ENCODE measurements around the gene C9orf50.
"Not testable (repeated sequence)": the region's sequence is repeated elsewhere in the genome, so short reads cannot be mapped to it uniquely, and the experiment has no call there.

The C9orf50 gene

DNA sequence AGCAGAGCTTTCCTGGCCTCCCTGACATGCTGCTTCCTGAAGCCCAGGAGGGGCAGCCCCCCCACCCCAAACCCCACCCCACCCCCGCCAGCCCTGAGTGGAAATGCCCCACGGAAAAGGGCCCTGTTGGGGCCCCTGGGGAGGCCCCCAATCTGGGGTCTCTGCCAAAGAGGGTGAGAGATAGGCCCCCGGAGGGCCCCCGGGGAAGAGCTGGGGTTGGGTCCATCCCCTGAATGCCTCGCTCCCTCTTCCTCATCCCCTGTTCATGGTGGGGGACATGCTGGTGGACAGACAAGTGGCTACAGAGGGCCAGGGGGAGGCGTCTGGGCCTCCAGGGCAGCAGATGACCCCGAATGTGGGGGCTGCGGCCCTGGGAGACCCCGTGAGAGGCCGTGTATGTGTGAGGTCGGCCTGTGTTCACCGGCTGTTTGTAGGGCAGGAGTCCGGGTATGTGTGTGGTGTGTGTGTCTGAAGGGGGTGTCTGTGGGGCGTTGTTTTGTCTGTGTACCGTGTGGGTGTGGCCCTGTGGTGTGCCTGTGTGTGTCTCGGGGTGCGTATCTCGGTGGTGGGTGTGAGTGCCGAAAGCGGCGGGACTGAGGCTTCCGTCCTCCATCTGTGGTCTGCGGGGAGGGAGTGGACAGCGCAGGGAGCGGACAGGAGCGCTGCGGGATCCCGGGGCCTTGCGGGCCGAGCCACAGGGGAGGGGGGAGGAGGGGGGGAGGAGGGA is 11.3 kb downstream of the C9orf50 start:
- DNase-seq, result no peak

DNA sequence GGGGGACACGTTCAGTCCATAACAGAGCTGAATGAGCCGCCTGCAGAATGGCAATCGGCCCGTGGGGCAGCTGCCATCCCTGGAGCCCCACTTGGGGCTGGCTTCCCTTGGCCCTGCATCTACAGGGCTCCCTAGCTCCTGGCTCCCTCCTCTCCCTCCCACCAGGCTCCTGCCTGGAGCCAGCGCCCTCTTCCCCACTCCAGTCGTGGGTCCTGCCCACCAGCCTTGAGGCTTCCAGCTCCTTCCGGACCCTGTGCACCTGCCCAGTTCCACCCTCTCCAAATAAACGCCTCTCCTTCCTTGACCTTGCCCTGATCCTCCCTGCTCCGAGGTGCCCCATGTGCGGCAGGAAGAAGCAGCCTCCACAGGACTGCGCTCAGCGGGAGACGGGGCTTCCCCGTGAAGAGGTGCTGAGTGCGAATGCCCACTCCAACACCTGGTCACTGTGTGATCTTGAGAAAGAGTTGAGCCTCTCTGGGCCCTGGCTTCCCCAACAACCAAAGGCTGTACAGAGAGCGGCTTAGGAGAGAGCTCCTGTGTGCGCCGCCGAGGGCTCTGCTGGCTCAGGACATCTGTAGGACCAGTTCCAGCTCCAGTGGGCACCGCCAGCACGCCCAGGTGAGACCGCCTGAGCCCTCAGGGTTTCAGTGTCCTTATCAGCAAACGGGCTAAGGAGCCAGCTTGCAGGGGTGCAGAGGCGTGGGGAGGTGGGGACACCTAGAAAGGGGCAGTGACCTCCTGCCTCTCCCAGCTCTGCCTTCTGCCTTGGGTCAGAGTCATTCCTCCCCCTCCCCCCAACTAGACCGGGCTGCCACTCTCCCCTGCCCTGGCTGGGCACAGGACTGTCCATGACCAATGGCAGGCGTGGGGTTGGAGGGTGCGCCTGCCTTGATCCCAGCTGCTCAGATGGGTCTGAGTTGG is 12.1 kb downstream of the C9orf50 start:
- DNase-seq, result no peak

DNA sequence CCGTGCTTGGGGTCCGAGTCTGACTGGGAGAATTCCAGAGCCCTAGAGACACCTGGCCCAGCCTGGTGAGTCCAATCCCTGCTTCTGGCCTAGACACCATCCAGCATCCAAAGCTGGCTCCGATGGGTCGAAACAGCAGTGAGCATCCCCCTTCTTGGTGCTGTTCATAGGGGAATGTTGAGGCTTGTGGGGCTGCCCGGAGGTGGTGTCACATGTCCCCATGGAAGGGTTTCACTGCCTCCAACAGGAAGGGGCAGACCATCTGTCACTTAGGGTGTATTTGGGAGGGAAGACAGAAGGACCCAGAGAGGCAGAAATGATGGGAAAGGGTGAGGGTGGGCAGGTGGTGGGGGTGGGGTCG is 13.9 kb downstream of the C9orf50 start:
- no peak for DNase-seq

DNA sequence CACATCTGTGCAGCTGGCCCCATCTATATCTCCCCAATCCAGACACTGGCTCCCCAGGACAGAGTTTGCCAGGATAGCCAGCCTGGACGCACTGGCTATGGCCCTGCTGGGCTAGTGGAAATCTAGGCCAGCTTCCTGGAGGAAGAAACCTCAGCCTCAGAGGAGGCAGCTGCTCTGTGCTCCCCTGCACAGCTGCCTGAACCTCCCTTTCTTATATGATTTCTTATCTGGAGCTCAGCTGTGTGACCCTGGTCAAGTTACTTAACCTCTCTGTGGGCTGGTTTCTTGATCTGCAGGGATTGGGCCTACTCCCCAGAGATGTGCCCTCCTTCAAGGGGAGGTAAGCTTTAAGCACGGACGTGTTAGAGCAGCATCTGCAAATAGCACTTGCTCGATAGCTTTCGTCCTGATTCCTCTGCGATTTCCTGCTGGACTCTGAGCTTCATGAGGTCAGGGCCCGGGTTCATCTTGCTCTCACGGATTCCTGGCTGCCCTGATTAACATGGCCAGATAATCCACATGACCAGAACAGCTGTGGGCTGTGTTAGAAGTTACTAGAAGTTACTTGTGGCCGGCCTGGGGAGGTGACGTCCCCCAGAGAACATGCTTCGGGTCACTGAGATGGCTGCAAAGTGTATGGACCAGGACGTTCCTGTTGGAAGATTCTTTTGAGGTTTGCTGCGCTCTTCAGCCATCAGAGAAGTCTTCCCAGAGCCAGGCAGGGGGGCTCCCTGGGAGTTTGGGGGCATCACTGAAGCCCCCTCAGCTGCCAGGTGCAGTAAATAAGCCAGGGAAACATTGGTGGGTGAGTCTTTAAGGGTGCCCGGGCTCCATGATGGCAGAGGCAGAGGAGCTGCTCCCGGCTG is 14.5 kb downstream of the C9orf50 start:
- no peak for DNase-seq

DNA sequence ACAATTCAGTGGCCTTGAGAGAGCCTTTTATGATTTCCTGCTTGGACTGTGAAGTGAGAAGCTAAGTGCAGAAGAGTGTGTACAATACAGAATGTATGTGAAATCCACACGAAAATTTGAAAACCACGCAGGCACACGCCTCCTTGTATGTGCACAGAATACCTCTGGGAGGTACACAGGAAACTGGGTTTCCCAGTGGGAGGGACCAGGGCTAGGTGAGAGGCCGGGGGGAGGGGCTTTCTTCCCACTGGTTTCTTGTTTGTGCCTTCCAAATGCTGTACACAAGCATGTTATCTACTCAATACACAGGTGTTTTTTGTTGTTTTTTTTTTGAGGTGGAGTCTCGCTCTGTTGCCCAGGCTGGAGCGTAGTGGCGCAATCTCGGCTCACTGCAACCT is 16.1 kb downstream of the C9orf50 start:
- DNase-seq, result no peak

DNA sequence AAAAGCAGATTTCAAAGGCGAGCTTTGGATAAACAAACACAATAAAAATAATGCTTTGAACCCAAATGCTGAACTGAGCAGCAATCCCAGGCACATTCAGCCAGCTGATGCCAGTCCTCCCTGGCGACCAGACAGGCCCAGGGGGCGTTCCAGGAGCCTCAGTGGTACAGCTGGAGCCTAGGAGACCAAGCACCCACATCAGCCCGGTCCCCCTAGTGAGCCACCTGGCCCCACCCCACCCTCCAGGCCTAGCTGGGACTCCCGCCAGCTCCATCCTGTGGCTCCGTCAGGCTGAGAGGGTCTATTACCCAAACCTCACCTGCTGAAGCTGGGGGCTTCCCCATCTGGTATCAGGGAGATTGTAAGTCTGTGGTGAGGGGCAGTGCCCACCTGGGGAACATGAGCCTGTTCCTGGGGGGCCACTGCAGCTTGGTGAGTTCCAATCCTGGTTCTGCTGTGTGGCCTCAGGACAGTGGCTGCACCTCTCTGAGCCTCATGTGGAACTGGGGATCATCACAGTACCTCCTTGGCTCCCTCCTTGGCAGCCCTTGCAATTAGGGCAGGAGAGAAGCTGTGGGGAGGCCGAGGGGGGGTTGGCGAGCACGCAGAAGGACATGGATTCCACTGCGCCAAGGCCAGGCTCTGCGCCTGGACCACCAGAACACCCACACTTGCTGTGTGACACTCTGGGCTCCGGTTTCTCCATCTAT is 16.7 kb downstream of the C9orf50 start:
- DNase-seq, result no peak

DNA sequence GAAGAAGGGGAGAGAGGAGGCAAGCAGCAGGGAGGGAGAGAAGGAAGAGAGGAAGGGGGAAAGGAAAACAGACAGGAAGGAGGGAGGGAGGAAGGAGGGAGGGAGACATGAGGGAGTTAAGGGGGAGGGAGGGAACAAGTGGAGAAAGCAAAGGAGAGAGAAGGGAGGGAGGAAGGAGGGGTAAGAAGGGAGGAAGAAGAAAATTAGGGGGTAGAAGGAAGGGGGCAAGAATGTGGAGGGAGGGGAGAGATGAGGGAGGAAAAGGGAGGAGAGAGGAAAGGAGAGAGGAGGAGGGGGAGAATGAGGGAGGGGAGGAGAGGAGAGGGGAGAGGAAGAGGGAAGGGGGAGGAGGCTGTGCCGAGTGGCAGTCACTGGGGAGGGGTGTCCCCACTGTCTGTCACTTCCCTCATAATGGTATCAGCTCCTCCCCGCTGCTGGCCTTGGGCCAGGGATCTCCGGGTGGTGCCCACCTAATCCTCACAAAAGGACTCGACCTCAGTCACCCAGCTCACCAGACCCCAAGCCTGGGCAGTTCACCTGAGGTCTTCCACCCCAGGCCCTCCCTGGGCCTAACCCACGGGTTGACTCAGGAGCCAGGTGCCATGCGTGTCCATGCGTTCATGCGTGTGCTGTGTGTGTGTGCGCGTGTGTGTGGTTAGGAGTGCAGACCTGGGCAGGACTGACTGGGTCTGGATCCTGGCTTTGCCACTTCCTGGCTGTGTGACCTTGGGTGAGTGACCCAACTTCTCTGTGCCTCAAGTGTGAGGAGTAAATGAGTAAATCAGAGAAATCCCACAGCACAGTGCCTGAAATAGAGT is 18.1 kb downstream of the C9orf50 start:
- no peak for DNase-seq

DNA sequence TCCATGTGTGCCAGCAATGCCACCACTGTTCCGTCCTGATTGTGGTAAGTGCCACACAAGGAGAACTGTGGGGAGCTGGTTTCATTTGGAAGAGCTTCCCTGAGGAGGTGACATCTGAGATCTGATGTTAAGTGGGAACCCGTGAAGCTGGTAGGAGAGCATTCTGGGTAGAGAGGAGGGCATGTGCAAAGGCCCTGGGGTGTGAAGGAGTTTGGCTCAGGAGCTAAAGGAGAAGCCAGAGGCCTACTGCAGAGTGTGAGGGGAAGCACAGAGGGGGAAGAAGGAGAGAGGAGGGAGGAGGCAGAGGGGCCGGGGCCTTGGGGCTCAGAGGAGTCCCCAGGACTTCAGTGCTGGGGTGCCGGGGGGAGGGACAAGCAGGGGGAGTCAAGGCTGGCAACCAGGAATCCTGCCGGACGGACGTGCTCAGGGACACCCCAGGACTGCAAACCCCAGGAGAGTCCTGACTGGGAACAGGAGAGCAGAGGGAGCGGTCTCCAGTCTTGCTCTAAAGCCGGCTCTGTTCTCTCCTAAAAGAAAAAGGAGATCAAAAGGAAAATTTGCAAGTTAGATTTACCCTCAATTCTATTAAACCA is 19.7 kb downstream of the C9orf50 start:
- no peak for DNase-seq

DNA sequence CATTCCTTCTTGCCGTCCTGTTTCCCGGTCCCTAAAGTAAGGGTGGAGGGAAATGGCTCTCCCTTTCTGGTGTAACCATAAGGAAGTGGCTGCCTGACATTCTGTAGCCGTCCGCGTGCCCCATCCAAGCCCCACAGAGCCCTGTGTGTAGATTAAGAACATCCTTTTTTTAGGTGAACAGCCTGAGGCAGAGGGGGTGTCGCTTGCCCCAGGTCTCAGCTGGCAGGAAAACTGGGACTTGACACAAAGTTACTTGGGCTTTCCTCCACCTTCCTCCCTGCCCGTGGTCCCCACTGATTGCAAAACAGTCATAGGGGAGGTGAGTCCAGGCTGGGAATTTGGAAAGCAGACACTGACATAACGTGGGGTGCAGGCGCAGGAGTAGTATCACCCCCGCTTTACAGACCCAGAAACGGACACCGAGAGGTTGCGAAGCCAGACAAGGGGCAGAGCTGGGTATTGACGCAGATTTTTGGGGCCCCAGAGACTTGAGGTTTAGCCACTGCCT is 22.8 kb downstream of the C9orf50 start:
- no peak for DNase-seq

DNA sequence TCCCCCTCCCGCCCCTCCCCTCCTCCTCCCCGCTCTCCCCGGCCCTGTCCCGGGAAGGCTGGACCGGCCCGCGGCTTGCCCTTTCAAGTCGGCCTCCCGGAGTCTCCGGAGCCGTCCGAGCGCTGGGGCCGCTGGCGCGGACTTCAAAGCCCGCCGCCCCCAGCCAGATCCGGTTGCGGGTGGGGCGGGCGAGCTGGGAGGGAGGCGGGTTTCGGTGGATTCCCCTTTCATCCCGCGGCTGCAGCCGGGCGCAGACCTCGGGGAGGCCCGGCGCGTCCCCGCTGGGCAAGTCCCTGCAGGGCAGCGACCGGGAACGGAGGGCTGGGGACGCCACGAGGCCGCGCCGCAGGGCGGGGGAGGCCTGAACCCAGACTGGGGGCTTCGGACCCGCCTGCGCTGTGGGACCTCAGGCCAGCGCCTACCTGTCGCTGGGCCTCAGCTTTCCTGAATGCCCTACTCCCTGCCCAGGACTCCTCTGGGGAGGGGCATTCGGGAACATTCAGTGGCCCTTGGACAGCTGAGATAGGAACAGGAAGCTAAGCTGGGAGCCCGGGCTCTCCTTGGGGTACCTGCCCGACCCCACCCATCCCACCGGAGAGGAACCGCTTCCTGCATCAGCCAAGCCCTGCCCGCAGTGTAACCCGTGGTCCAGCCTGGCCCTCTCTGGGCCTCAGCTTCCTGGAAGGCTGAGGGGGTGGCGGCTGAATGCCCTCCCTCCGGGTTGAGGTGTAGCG is 23.4 kb downstream of the C9orf50 start:
- no peak for DNase-seq

DNA sequence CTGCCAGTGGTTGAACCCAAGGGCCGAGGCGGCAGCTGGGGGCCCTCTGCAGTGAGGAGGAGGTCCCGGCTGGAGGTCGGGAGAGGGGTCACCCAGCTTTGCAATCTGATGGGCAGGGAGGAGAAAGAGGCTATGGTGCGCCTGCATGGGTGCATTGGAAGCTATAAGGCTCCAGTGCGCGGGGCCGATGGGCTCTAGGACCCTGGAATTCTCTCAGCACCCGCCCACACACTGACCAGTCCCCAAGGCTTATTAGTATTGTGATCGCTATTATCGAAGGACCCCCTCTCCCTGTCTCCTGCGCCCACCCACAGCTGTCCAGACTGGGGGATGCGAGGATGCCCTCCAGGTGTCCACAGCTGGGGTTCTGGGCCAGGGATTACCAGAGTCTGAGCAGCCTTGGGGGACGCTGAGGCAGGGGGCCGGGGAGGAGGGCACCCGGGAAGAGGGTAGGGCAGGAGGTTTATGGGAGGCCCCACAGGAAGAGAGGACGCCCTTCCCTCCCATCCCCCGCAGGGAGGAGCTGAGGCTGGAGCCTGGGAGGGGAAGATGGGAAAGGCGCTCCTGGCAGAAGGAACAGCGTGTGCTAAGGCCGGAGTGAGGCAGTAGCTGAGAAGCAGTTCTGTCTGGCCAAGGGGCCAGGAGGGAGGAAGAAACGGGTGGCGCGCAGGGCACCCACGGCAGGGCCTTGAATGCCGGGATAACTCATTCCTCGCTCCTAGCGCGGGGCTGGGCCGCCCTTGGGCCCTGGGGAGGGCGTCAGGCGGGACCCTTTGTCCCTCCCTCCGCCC is 24.2 kb downstream of the C9orf50 start:
- no peak for DNase-seq

DNA sequence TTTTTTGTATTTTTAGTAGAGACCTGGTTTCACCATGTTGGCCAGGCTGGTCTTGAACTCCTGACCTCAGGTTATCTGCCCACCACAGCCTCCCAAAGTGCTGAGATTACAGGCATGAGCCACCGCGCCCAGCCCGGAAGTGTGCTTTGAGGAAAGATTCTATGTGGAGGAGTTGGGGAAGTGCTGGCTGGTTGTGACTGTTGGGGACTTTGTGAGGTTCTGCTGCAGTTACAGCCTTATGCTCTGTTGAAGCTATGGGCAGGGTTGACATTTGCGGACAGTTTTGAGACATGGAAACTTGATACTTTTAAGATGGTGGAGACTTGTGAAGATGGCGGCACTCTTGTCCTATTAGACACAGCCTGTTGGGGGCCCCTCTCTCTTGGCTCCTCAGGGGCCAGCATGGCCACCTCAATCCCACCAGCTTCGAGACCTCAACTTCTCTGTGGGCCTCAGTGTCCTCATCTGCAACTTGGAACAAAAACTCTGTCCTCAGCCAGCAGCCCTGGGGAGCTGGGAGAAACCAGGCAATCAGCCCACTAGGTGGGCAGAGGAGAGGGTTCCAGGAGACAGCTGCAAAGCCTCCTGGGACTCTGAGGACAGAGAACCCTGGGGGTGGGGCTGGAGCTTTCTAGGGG is 24.9 kb downstream of the C9orf50 start:
- DNase-seq, result no peak

DNA sequence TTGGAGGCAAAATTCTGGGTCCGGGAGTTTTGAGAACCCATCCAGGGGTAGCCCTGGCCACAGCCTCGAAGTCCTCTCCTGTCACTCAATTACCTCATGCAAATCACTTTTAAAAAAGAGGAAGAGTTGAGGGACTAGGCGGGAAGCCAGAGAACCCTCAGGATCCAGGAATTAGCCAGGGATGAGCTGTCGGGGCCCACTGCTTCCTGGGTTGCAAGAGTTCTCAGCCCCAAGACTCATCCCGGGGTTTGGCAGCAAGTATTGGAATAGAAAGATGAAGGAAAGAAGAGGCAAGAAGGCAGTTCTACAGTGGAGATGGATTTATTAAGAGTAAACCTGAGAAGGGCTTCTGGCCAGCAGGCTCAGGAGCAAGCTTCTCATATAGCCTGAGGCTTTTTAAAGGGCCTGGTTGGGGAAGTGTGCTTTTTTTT is 25.6 kb downstream of the C9orf50 start:
- no peak for DNase-seq

DNA sequence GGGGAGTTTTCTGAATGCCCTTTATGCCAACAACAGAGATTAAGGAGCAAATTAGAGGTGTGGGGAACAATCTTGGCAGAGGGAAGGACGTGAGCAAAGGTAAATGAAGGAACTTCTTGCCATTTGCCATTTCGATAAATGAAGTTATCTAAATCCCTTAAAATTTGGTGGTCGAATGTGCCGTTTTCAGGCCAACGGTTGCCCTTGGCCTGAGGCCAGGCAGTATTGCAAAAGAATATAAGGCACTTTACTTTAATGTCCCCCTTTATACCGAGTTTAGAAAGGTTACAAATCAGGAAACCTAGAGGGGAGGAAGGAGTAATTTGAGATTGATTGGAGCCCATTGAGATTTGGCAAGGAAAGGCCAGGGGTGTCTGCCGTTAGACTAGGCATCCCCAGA is 26.3 kb downstream of the C9orf50 start:
- DNase-seq, result no peak

DNA sequence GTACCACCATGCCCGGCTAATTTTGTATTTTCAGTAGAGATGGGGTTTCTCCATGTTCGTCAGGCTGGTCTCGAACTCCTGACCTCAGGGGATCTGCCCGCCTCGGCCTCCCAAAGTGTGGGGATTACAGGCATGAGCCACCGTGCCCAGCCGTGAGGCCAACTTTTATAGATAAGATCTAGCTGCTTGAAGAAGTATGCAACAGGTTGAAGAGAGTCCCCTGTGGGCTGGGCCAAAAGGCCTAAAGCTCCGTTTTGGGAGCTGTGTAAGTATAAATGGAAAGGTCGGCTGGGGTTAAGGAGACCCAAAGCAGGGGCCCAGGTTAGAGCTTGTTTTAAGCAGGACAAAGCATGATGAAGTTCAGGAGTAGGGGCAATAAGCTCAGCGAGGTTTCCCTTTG is 28.1 kb downstream of the C9orf50 start:
- not testable (repeated sequence) for DNase-seq

DNA sequence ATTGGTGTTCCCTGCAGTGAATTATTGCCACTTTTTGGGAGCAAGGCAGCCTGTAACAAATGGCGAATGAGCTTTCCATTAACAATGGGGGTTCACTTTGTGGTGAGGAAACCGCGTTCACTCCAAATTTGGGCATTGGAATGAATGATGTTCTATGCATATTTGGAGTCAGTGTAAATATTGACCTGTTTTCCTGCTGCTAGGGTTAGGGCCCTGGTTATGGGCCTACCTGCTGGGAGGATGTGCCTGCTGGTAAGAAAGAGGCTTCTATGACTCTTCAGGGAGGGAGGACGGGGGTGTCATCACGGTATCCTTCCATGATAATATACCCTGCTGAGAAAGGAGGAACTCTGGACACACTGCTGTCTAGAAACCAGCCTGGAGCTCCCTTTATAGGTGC is 29.0 kb downstream of the C9orf50 start:
- DNase-seq, result no peak

DNA sequence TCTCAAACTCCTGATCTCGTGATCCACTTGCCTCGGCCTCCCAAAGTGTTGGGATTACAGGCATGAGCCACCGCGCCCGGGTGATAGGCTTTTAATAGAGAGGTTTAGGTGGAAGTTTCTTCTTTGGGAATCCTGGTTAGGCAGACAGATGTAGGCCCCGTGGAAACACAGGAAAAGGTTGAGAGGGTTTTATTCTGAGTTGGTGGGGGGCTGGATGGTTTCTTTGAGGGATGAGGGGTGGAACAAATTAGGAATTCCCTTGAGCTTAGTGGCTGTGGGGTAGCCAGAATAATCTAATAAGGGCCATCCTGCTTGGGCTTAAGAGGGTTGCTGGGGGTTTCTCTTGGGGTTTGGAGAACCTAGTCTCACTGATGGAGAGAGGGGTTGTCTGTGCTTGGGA is 30.4 kb downstream of the C9orf50 start:
- no peak for DNase-seq

DNA sequence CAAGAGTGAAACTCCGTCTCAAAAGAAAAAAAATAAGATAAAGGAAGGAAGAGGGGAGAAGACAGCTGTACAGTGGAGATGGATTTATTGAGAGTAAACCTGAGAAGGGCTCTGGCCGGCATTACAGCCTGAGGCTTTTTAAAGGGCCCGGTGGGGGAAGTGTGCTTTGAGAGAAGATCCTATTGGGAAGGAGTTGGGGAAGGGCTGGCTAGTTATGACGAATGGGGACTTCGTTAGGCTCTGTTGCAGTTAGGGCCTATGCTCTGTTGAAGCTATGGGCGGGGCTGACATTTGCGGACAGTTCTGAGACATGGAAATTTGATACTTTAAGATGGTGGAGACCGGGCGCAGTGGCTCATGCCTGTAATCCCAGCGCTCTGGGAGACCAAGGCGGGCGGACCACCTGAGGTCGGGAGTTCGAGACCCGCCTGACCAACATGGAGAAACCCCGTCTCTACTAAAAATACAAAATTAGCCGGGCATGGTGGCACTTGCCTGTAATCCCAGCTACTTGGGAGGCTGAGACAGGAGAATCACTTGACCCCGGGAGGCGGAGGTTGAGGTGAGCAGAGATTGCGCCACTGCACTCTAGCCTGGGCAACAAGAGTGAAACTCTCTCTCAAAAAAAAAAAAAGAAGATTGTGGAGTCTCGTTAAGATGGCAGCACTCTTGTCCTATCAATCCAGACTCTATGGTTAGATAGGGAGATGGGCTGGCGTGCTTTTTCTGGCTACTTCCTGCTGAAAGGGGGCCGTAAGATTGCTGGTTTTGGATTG is 33.2 kb downstream of the C9orf50 start:
- no peak for DNase-seq
